Measurements from ENCODE around the gene HNRNPUL2.

HNRNPUL2 gene

GRCh38 chr11:62673196-62673525 is 54.1 kb downstream of the HNRNPUL2 start:
- no peak for TF ChIP-seq NFIC (IDR thresholded peaks at IDR 0.05)
- TF ChIP-seq ZBTB7A (IDR thresholded peaks at IDR 0.05; ENCODE audit: low read depth), result no peak
- no peak for TF ChIP-seq MAX (IDR thresholded peaks at IDR 0.05)
- no peak for TF ChIP-seq YY1 (IDR thresholded peaks at IDR 0.05; ENCODE audit: low read depth)
- no peak for TF ChIP-seq USF1 (IDR thresholded peaks at IDR 0.05)
- no peak for TF ChIP-seq TAF1 (IDR thresholded peaks at IDR 0.05; ENCODE audit: low read depth)
- TF ChIP-seq TCF12 (IDR thresholded peaks at IDR 0.05; ENCODE audit: low read depth), result no peak
- no peak for TF ChIP-seq RAD21 (IDR thresholded peaks at IDR 0.05; ENCODE audit: low read depth)

- TF ChIP-seq USF1 (IDR thresholded peaks at IDR 0.05), result no peak
- peak; percentile 80 for TF ChIP-seq YY1 (IDR thresholded peaks at IDR 0.05; ENCODE audit: low read depth)
- TF ChIP-seq RAD21 (IDR thresholded peaks at IDR 0.05; ENCODE audit: low read depth), result no peak
- TF ChIP-seq MAX (IDR thresholded peaks at IDR 0.05), result peak; percentile 67
- no peak for TF ChIP-seq CEBPB (IDR thresholded peaks at IDR 0.05)
- TF ChIP-seq CREB1 (IDR thresholded peaks at IDR 0.05; ENCODE audit: low read depth), result 0 out of 2 replicates have a peak, but pooled peaks have one; percentile 14
- TF ChIP-seq EGR1 (IDR thresholded peaks at IDR 0.05), result 0 out of 2 replicates have a peak, but pooled peaks have one; percentile 9
- TF ChIP-seq ZBTB7A (IDR thresholded peaks at IDR 0.05; ENCODE audit: low read depth), result peak; percentile 48; the same call in 1 of the 2 replicates
- peak; percentile 60; the same call in 1 of the 2 replicates for TF ChIP-seq TCF12 (IDR thresholded peaks at IDR 0.05; ENCODE audit: low read depth)
- no peak for TF ChIP-seq REST (IDR thresholded peaks at IDR 0.05; ENCODE audit: low read depth)
- TF ChIP-seq TAF1 (IDR thresholded peaks at IDR 0.05; ENCODE audit: low read depth), result peak; percentile 94
- peak; percentile 31; the same call in 1 of the 2 replicates for TF ChIP-seq FOXM1 (IDR thresholded peaks at IDR 0.05; ENCODE audit: borderline replicate concordance, low read depth)
- TF ChIP-seq NFIC (IDR thresholded peaks at IDR 0.05), result peak; percentile 2; the same call in 1 of the 2 replicates
Measured at GRCh38 chr11:62671608-62672389, 55.5 kb downstream of the HNRNPUL2 start, which contains the start of the genes LBHD1 and UQCC3. LBHD1 (minus strand) TSS chr11:62672267; CDS start chr11:62670031, 2,236 bp downstream. UQCC3 (plus strand) TSS chr11:62671673; CDS start chr11:62671746, 73 bp downstream.

- TF ChIP-seq TAF1 (IDR thresholded peaks at IDR 0.05; ENCODE audit: low read depth) (no peak), NFIC (IDR thresholded peaks at IDR 0.05) (no peak), MAX (IDR thresholded peaks at IDR 0.05) (no peak), ZBTB7A (IDR thresholded peaks at IDR 0.05; ENCODE audit: low read depth) (no peak), TCF12 (IDR thresholded peaks at IDR 0.05; ENCODE audit: low read depth) (no peak), TEAD4 (IDR thresholded peaks at IDR 0.05) (no peak), CREB1 (IDR thresholded peaks at IDR 0.05; ENCODE audit: low read depth) (no peak), EGR1 (IDR thresholded peaks at IDR 0.05) (no peak), REST (IDR thresholded peaks at IDR 0.05; ENCODE audit: low read depth) (no peak), RAD21 (IDR thresholded peaks at IDR 0.05; ENCODE audit: low read depth) (no peak), FOXM1 (IDR thresholded peaks at IDR 0.05; ENCODE audit: borderline replicate concordance, low read depth) (no peak), YY1 (IDR thresholded peaks at IDR 0.05; ENCODE audit: low read depth) (no peak)
Measured at GRCh38 chr11:62671236-62671607, 56.0 kb downstream of the HNRNPUL2 start.

GRCh38 chr11:62669420-62670161 is 57.7 kb downstream of the HNRNPUL2 start:
- TF ChIP-seq FOXM1 (IDR thresholded peaks at IDR 0.05; ENCODE audit: borderline replicate concordance, low read depth) (no peak), NFIC (IDR thresholded peaks at IDR 0.05) (no peak), YY1 (IDR thresholded peaks at IDR 0.05; ENCODE audit: low read depth) (no peak), REST (IDR thresholded peaks at IDR 0.05; ENCODE audit: low read depth) (no peak)

Measured in Ishikawa (cell line).